SK-N-SH treated with all-trans-retinoic acid at 6 μM for 48 hours (cell line): ENCODE measurements around the gene LEFTY1.

Source experiments
- ATAC-seq: fragments of 200-7000 bp; cut with Tn5 transposase; 3 replicates; pipeline ENCODE4 v1.9.1; 2020; ENCODE audit warnings: mild to moderate bottlenecking, moderate library complexity
- ARNTL ChIP-seq: fragments of 450-650 bp; formaldehyde crosslinking; IDR thresholded peaks from 2 replicates; pipeline ENCODE4 v1.5.0; 2020; ENCODE audit warnings: low read depth, mild to moderate bottlenecking, moderate library complexity, borderline replicate concordance
- BACH2 ChIP-seq: fragments of 250-450 bp; sonication (Bioruptor Pico); IDR thresholded peaks from 2 replicates; pipeline ENCODE4 v1.9.0; 2021; ENCODE audit warnings: mild to moderate bottlenecking, borderline replicate concordance
- CSDC2 ChIP-seq: fragments of 250-450 bp; sonication (Bioruptor Pico); IDR thresholded peaks from 2 replicates; pipeline ENCODE4 v1.5.0; 2020; ENCODE audit warnings: mild to moderate bottlenecking, moderate library complexity
- ESRRG ChIP-seq: fragments of 250-450 bp; sonication (Bioruptor Pico); IDR thresholded peaks from 2 replicates; pipeline ENCODE4 v1.6.1; 2021; ENCODE audit warnings: mild to moderate bottlenecking
- GLIS3 ChIP-seq: fragments of 250-450 bp; sonication (Bioruptor Pico); IDR thresholded peaks from 2 replicates; pipeline ENCODE4 v1.5.0; 2020; ENCODE audit warnings: mild to moderate bottlenecking, moderate library complexity
- ISL1 ChIP-seq: fragments of 250-450 bp; sonication (Bioruptor Pico); IDR thresholded peaks from 2 replicates; pipeline ENCODE4 v2.1.2; 2022; ENCODE audit warnings: mild to moderate bottlenecking, moderate library complexity
- OSR1 ChIP-seq: fragments of 250-450 bp; sonication (Bioruptor Pico); IDR thresholded peaks from 2 replicates; pipeline ENCODE4 v1.8.0; 2022; ENCODE audit warnings: moderate library complexity, mild to moderate bottlenecking, inconsistent platforms
- RARB ChIP-seq: fragments of 250-450 bp; sonication (Bioruptor Pico); IDR thresholded peaks from 2 replicates; pipeline ENCODE4 v1.8.0; 2021; ENCODE audit warnings: mild to moderate bottlenecking, moderate library complexity
- SNAI2 ChIP-seq: fragments of 250-450 bp; sonication (Bioruptor Pico); IDR thresholded peaks from 2 replicates; pipeline ENCODE4 v1.5.0; 2020; ENCODE audit warnings: mild to moderate bottlenecking, moderate library complexity
- TCF4 ChIP-seq: fragments of 250-450 bp; sonication (Bioruptor Pico); IDR thresholded peaks from 2 replicates; pipeline ENCODE4 v1.8.0; 2021; ENCODE audit warnings: mild to moderate bottlenecking, moderate library complexity, borderline replicate concordance
- TOX ChIP-seq: fragments of 250-450 bp; sonication (Bioruptor Pico); IDR thresholded peaks from 2 replicates; pipeline ENCODE4 v1.8.0; 2021; ENCODE audit warnings: mild to moderate bottlenecking, moderate library complexity, borderline replicate concordance
- ZC3H10 ChIP-seq: fragments of 250-450 bp; sonication (Bioruptor Pico); IDR thresholded peaks from 2 replicates; pipeline ENCODE4 v1.5.1; 2021; ENCODE audit warnings: mild to moderate bottlenecking, moderate library complexity
- ZFP3 ChIP-seq: fragments of 250-450 bp; sonication (Bioruptor Pico); IDR thresholded peaks from 2 replicates; pipeline ENCODE4 v1.5.0; 2020; ENCODE audit warnings: mild to moderate bottlenecking, moderate library complexity
- ZFP30 ChIP-seq: fragments of 450-650 bp; formaldehyde crosslinking; IDR thresholded peaks from 2 replicates; pipeline ENCODE4 v1.5.0; 2022; ENCODE audit warnings: mild to moderate bottlenecking, moderate library complexity
- ZNF565 ChIP-seq: fragments of 450-650 bp; formaldehyde crosslinking; conservative IDR thresholded peaks from 2 replicates; pipeline ENCODE4 v1.5.0; 2020; ENCODE audit warnings: low read depth, mild to moderate bottlenecking, moderate library complexity
- ZNF70 ChIP-seq: fragments of 450-650 bp; formaldehyde crosslinking; IDR thresholded peaks from 2 replicates; pipeline ENCODE4 v1.5.0; 2020; ENCODE audit warnings: mild to moderate bottlenecking, moderate library complexity
- ZNF8 ChIP-seq: fragments of 450-650 bp; formaldehyde crosslinking; IDR thresholded peaks from 2 replicates; pipeline ENCODE4 v1.5.0; 2020; ENCODE audit warnings: mild to moderate bottlenecking, moderate library complexity
- TF ChIP-seq, protein P1 (sequence below): fragments of 250-450 bp; sonication (Bioruptor Pico); IDR thresholded peaks from 2 replicates; pipeline ENCODE4 v1.5.0; 2020; ENCODE audit warnings: mild to moderate bottlenecking, moderate library complexity
- TF ChIP-seq, protein P2 (sequence below): fragments of 250-450 bp; sonication (Bioruptor Pico); IDR thresholded peaks from 2 replicates; pipeline ENCODE4 v1.5.1; 2020; ENCODE audit warnings: low read depth, mild to moderate bottlenecking, moderate library complexity
- TF ChIP-seq, protein P3 (sequence below): fragments of 250-450 bp; sonication (Bioruptor Pico); IDR thresholded peaks from 2 replicates; pipeline ENCODE4 v1.8.0; 2021; ENCODE audit warnings: low read depth, mild to moderate bottlenecking, moderate library complexity, borderline replicate concordance
- TF ChIP-seq, protein P4 (sequence below): fragments of 250-450 bp; sonication (Bioruptor Pico); IDR thresholded peaks from 2 replicates; pipeline ENCODE4 v1.8.0; 2020; ENCODE audit warnings: mild to moderate bottlenecking, moderate library complexity, borderline replicate concordance

Gene LEFTY1

DNA sequence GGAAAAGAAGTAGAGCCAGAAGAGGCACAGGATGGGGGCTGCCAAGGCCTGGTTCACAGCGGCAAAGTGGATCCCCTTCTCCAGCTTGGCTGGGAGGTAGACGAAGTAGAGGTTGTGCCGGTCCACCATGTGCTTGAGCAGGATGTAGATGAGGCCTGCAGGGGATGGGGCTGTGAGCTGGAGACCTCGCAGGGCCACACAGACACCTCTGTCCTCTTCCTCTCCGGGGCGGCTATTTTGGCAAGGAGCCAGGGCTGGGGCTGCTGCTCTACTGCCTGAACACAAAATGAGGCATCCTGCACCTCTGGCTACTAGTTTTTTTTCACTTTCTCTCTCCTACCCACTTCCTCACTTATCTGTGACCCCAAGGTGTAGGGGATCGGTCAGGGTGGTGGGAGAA, 39.0 kb downstream of the LEFTY1 start:
- ATAC-seq = no peak
- TF ChIP-seq, protein P1, sequence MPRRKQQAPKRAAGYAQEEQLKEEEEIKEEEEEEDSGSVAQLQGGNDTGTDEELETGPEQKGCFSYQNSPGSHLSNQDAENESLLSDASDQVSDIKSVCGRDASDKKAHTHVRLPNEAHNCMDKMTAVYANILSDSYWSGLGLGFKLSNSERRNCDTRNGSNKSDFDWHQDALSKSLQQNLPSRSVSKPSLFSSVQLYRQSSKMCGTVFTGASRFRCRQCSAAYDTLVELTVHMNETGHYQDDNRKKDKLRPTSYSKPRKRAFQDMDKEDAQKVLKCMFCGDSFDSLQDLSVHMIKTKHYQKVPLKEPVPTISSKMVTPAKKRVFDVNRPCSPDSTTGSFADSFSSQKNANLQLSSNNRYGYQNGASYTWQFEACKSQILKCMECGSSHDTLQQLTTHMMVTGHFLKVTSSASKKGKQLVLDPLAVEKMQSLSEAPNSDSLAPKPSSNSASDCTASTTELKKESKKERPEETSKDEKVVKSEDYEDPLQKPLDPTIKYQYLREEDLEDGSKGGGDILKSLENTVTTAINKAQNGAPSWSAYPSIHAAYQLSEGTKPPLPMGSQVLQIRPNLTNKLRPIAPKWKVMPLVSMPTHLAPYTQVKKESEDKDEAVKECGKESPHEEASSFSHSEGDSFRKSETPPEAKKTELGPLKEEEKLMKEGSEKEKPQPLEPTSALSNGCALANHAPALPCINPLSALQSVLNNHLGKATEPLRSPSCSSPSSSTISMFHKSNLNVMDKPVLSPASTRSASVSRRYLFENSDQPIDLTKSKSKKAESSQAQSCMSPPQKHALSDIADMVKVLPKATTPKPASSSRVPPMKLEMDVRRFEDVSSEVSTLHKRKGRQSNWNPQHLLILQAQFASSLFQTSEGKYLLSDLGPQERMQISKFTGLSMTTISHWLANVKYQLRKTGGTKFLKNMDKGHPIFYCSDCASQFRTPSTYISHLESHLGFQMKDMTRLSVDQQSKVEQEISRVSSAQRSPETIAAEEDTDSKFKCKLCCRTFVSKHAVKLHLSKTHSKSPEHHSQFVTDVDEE (CRISPR knock-in tag) = no peak
- TF ChIP-seq ZC3H10 (CRISPR knock-in tag) (no peak), GLIS3 (no peak), OSR1 (CRISPR knock-in tag) (no peak), ISL1 (CRISPR knock-in tag) (no peak), ESRRG (CRISPR knock-in tag) (no peak), ZFP3 (CRISPR knock-in tag) (no peak), RARB (CRISPR knock-in tag) (no peak)
- TF ChIP-seq, all 23 proteins: peak for 0

DNA sequence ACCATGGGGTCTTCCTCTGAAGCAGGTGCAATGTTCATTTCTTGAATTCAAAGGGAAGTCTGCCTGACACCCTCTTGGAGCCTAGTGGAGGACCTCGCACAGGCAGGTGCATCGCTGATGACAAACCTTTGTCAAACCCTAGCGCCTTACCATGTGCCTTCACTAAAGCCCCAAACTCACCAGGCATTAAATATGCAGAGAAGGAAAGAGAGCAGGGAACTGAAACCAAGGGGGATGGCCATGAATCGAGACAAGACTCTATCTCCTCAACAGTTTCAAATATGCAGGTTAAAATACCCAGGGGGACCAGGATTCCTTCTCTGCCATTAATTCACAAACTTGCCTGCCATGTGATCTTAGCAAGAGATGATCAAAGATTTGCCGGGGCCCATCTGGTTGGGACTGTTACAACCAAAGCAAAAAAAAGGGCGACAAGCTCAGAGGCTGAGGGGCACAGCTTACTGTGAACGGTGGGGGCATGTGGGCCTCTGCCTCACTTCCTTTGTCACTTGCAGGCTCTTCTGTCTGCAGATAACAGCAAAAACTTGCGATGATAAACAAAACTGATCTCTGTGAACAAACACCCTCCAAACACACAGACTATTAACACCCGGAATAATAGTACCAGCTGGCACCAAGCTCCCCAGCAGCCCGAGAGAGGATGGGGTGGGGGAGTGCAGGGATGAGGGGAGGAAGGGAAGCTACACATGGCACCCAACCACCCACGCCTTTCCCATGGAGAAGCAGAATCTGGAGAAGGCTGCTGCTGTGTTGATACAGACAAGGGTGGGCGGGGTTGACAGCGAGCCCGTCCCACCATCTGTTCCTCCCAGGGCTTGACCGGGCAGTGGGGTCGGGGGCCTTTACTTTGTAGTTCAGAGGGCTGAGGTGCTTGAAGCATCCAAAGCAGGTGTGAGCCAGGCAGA, 40.7 kb downstream of the LEFTY1 start:
- no peak for TF ChIP-seq ESRRG (CRISPR knock-in tag)
- no peak for TF ChIP-seq ZNF565
- TF ChIP-seq ARNTL = no peak
- no peak for TF ChIP-seq BACH2 (CRISPR knock-in tag)
- TF ChIP-seq, protein P1 (CRISPR knock-in tag) = no peak
- TF ChIP-seq OSR1 (CRISPR knock-in tag) = no peak
- TF ChIP-seq, protein P2, sequence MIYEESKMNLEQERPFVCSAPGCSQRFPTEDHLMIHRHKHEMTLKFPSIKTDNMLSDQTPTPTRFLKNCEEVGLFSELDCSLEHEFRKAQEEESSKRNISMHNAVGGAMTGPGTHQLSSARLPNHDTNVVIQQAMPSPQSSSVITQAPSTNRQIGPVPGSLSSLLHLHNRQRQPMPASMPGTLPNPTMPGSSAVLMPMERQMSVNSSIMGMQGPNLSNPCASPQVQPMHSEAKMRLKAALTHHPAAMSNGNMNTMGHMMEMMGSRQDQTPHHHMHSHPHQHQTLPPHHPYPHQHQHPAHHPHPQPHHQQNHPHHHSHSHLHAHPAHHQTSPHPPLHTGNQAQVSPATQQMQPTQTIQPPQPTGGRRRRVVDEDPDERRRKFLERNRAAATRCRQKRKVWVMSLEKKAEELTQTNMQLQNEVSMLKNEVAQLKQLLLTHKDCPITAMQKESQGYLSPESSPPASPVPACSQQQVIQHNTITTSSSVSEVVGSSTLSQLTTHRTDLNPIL (CRISPR knock-in tag) = no peak
- TF ChIP-seq ZFP30 (CRISPR knock-in tag) = no peak
- TF ChIP-seq ISL1 (CRISPR knock-in tag) = no peak
- no peak for TF ChIP-seq RARB (CRISPR knock-in tag)
- no peak for TF ChIP-seq SNAI2 (CRISPR knock-in tag)
- no peak for TF ChIP-seq CSDC2 (CRISPR knock-in tag)
- TF ChIP-seq ZNF8 (CRISPR knock-in tag) = no peak
- TF ChIP-seq TOX = no peak
- no peak for TF ChIP-seq ZFP3 (CRISPR knock-in tag)
- no peak for TF ChIP-seq ZNF70 (CRISPR knock-in tag)
- TF ChIP-seq GLIS3 = no peak
- TF ChIP-seq TCF4 (CRISPR knock-in tag) = no peak
- TF ChIP-seq, protein P3, sequence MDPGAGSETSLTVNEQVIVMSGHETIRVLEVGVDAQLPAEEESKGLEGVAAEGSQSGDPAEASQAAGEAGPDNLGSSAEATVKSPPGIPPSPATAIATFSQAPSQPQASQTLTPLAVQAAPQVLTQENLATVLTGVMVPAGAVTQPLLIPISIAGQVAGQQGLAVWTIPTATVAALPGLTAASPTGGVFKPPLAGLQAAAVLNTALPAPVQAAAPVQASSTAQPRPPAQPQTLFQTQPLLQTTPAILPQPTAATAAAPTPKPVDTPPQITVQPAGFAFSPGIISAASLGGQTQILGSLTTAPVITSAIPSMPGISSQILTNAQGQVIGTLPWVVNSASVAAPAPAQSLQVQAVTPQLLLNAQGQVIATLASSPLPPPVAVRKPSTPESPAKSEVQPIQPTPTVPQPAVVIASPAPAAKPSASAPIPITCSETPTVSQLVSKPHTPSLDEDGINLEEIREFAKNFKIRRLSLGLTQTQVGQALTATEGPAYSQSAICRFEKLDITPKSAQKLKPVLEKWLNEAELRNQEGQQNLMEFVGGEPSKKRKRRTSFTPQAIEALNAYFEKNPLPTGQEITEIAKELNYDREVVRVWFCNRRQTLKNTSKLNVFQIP (CRISPR knock-in tag) = no peak
- ATAC-seq = no peak

DNA sequence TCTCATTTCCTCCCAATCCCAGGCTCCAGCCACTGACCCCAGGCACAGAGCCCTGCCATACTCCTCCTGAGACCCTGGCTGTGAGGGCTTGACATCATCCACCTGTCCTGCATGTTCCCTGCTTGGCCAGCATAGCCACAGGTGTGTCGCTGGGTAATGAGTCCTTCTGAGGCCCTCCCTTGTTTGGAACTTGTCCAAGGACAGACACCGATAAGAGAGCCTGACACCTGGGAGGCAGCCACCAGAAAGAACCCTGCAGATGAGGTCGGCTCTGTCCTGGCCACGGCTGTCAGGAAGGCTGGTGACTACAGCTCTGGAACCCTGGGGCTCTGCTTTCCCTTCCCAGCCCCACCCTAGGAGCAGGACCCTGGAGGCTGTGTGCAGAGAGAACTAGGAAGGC, 41.3 kb downstream of the LEFTY1 start:
- TF ChIP-seq, protein P4, sequence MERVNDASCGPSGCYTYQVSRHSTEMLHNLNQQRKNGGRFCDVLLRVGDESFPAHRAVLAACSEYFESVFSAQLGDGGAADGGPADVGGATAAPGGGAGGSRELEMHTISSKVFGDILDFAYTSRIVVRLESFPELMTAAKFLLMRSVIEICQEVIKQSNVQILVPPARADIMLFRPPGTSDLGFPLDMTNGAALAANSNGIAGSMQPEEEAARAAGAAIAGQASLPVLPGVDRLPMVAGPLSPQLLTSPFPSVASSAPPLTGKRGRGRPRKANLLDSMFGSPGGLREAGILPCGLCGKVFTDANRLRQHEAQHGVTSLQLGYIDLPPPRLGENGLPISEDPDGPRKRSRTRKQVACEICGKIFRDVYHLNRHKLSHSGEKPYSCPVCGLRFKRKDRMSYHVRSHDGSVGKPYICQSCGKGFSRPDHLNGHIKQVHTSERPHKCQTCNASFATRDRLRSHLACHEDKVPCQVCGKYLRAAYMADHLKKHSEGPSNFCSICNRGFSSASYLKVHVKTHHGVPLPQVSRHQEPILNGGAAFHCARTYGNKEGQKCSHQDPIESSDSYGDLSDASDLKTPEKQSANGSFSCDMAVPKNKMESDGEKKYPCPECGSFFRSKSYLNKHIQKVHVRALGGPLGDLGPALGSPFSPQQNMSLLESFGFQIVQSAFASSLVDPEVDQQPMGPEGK = no peak
- no peak for ATAC-seq
